HG03103 (cell line): ENCODE data around the gene MAPK4.
"Not testable (repeated sequence)": the region's sequence is repeated elsewhere in the genome, so short reads cannot be mapped to it uniquely, and the experiment has no call there.

Experiments
- ATAC-seq: cut with Tn5 transposase; IDR thresholded peaks from one replicate; pipeline ENCODE4 v1.9.1; 2021; ENCODE audit warnings: low read depth; ENCODE audit not compliant: unreplicated experiment

MAPK4 gene

GRCh38 chr18:50573196-50573595 lies 13.3 kb downstream of the MAPK4 start:
- ATAC-seq: not testable (repeated sequence)

GRCh38 chr18:50573679-50574078 lies 13.8 kb downstream of the MAPK4 start:
- no peak for ATAC-seq

- no peak for ATAC-seq
Observed at GRCh38 chr18:50578030-50578429, 18.1 kb downstream of the MAPK4 start.

GRCh38 chr18:50578651-50579050 lies 18.8 kb downstream of the MAPK4 start:
- no peak for ATAC-seq

- ATAC-seq: no peak
Observed at GRCh38 chr18:50579061-50579774, 19.3 kb downstream of the MAPK4 start.

GRCh38 chr18:50581517-50581916 lies 21.6 kb downstream of the MAPK4 start:
- ATAC-seq: no peak

- no peak for ATAC-seq
Observed at GRCh38 chr18:50582500-50582899, 22.6 kb downstream of the MAPK4 start.

- ATAC-seq: no peak
Observed at GRCh38 chr18:50586710-50587109, 26.8 kb downstream of the MAPK4 start.

GRCh38 chr18:50590593-50590992 lies 30.7 kb downstream of the MAPK4 start:
- no peak for ATAC-seq

- ATAC-seq: no peak
Observed at GRCh38 chr18:50594012-50594411, 34.1 kb downstream of the MAPK4 start.

- no peak for ATAC-seq
Observed at GRCh38 chr18:50594942-50595341, 35.1 kb downstream of the MAPK4 start.

- ATAC-seq: no peak
Observed at GRCh38 chr18:50602466-50602865, 42.6 kb downstream of the MAPK4 start.

GRCh38 chr18:50606609-50607008 lies 46.7 kb downstream of the MAPK4 start:
- no peak for ATAC-seq

GRCh38 chr18:50607378-50607926 lies 47.6 kb downstream of the MAPK4 start:
- ATAC-seq: no peak

- ATAC-seq: not testable (repeated sequence)
Observed at GRCh38 chr18:50609171-50609570, 49.3 kb downstream of the MAPK4 start.

GRCh38 chr18:50610349-50610748 lies 50.5 kb downstream of the MAPK4 start:
- no peak for ATAC-seq

GRCh38 chr18:50611529-50611941 lies 51.6 kb downstream of the MAPK4 start:
- no peak for ATAC-seq

- ATAC-seq: no peak
Observed at GRCh38 chr18:50614838-50615237, 55.0 kb downstream of the MAPK4 start.

GRCh38 chr18:50616484-50617048 lies 56.7 kb downstream of the MAPK4 start:
- ATAC-seq: no peak

GRCh38 chr18:50619861-50620275 lies 60.0 kb downstream of the MAPK4 start:
- no peak for ATAC-seq

GRCh38 chr18:50620319-50620718 lies 60.4 kb downstream of the MAPK4 start:
- ATAC-seq: no peak

- ATAC-seq: no peak
Observed at GRCh38 chr18:50621366-50621765, 61.5 kb downstream of the MAPK4 start.
